Stimulated activated CD4-positive, alpha-beta T cell treated with anti-CD3 and anti-CD28 coated beads, Interleukin-1b, Interleukin-23, amount 100 ng/mL, for 4 hours (primary cell): ENCODE results near the gene C3orf52.

Experiments
- DNase-seq, 2 donors: peaks; one replicate each; pipeline ENCODE4 v3.0.0-alpha.2; 2020; ENCODE audit warnings: low read depth in 2 of 2

Gene C3orf52

DNA sequence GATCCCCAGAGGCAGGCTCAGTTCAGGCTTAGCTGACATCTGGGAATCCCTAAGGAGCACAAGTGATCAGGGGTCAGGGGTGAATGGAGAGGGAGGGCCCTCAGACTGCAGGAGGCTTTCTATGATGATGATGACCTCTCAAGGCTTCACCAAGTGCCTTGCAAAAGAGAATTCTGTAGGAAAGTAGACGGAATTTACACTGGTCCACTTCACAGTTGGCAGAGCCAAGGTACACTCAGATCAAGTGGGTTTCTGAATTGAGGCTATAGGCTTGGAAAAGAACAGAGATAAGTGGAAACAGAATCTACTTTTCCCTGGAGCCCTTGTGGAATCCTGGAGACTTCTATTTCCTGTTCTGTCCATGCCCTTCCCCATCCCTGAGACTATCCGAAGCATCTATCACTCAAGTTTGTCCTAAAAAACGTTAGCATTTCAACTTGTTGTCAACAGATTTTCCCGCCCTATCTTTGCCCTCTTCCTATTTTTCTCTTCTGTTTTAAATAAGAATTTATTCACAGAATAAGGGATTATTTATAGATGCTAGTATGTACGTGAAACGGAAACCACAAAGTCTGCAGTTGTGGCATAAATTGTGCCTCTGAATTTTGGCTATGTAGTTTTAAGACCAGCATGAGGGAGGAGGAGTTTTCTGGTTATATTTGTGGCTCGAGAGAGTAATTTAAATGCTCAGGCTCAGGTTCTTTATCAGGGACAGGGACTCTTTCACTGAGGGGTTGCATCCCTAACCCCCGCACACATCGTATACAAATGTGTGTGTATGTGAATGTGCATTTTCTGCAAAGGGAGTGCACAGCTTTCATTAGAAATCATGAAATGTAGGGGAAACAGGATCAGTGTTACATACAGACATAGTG lies 34.0 kb downstream of the C3orf52 start:
- DNase-seq = no peak

DNA sequence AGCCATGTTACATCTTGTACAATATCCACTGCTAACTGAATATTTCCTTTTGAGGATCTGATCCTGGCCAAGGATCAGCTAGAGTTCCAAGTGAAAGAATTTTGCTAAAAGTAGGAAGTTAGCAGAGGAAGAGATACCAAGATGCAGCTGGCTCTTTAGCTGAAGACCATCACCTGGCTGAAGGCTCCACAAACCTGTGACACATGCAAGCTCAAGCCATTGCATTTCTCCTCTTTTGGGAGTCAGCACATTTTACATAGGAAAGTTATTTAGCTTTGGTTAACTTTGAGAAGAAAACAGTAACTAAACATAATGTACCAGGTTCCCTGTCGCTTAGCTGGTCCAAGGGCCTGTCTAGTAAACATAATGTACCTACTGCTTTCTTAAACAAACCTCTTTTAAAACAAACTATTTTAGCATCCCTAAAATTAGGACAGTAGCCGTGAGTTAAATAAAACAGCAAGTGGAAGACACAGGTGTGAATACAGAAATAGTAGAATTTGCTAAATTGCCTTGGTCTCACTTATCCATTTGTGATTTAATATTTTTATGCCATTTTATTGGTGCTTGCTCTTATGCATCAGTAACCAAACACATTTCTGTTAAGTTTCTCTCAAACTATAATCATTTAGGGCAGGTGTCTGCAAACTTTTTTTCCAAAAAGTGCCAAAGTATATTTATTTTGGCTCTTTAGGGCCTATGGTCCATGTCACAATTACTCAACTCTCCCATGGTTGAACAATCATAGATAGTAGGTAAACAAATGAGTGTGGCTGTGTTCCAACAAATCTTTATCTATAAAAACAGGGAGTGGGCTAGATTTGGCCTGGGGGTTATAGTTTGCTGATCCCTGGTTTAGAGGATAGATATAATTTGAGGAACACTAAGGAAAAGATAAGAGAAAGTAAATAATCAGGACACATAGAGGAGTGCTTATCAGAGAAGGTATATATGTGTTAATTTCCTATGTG lies 35.7 kb downstream of the C3orf52 start:
- no peak for DNase-seq

DNA sequence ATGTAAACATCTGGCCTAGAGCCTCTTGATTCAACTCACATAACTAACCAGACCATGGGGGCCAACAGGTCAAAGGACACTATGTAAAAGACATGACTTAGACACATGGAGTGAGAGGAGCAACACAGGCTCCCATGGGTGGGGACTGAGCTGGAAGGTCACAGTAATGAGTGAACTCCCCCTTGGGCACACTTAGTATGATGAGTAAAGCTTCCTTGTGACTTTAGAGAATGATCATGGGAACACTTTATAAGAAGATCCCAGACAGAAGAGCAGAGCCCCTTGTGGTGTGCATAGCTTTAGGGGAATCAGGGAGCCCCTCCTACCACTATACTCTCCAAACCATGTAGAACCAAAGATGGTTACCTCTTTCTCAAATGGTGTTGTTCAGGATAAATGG lies 36.7 kb downstream of the C3orf52 start:
- no peak for DNase-seq

DNA sequence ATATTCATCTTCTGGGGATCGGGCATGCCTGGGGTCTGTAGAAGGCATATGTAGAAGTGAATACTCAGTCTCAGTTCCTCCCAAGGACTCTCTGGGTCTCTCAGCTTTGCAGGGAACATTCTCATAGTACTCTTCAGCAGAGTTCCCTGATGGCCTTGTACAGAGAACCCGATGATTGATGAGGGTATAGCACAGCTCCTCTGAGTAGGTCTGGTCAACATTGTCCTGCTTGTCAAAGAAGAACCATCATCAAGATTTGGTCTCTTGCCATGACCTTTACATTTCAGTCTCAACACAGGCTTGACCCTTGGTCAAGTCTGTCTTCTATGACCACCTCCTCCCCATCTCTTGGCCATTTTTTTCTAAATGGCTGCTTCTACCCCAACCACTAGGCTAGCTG lies 37.4 kb downstream of the C3orf52 start:
- DNase-seq = no peak

DNA sequence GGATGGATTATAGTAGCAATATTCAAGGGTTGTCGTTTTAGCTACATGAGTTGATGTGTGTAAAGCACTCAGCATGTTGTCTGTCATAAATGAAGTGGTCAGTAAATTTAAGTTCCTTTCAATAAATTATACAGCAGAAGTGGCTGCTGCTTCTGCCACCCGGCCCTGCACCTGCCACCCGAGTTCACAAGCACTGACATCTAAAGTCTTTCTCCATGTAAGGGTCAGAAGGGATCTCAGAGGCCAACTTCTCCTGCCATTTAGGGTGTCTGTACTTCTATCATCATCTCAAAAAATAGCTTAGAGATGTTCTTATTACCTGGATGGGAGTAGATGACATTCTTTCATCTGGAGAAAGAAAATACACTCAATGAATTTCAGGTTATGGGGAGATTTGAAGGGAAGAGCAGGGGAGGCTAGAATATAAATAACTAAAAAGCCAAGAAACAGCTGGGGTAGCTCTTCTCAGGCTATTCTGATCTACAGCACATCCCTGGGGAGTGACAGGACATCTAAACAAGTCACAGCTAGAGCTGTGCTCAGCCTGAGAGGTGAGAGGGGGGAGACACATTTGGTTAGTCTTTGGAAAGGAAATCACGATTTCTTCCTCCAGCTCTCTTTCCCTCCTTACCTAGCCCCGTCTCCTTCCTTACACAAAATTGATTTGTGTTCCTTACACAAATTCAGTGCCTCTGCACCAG lies 38.9 kb downstream of the C3orf52 start:
- DNase-seq = no peak

DNA sequence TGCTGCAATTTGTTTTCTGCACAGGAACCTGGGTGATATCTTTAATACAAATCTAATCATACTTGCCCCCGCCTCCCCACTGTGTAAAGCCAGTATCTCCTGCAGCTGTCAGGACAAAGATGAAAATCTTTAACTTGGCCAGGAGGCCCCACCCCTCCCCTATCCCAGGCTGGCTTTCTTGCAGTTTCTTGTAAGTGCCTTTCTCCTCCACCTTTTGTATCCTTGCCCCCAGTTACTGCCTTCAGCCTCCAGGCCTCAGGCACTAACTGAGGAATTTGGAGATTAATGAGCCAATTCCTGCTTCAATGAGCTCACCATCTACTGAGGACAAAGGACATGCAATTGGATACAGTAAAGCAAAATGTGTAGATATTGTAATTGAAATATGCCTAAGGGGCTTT lies 40.3 kb downstream of the C3orf52 start:
- no peak for DNase-seq

DNA sequence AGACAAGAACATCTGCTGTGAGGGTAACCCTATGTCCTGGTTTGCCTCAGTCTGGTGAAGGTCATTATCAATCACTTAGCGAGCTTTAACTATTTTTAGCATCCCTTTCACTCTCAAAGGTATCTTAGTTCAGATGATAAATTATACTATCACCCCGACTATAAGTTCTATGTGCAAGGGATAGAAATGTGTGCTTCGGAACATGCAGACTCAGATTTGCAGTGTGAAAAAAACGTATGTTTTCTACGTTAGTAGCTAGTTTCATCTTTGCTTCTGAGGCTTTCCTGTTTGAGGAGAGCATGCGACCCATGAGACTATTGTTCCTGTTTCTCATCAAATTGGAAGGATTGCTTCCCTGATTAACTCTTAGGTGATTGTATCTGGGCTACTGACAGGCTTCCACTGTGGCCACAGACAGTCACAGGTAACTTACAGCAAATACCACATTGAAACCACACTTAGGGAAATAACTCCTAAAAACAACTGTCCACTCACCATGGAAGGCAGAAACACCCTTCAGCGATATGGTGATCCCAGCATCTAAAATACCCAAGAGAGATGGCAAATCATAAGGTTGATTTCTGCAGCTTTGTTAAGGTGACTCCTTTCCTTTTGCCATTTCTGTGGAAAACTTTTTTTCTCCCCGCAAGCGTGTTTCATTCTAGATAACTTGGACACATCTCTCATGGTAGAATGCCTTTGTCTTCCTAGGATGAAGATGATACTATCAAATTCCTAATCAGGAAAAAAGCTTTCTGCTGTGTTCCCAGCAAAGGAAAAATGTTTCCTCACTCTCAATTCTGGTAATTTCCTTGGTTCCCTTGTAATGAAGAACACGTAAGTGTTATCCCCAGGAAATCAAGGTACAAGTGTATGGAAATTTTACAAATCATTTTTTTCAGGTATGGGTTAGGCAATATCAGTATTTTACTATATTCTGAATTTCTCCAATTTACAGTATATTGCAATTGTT lies 41.6 kb downstream of the C3orf52 start:
- no peak for DNase-seq

DNA sequence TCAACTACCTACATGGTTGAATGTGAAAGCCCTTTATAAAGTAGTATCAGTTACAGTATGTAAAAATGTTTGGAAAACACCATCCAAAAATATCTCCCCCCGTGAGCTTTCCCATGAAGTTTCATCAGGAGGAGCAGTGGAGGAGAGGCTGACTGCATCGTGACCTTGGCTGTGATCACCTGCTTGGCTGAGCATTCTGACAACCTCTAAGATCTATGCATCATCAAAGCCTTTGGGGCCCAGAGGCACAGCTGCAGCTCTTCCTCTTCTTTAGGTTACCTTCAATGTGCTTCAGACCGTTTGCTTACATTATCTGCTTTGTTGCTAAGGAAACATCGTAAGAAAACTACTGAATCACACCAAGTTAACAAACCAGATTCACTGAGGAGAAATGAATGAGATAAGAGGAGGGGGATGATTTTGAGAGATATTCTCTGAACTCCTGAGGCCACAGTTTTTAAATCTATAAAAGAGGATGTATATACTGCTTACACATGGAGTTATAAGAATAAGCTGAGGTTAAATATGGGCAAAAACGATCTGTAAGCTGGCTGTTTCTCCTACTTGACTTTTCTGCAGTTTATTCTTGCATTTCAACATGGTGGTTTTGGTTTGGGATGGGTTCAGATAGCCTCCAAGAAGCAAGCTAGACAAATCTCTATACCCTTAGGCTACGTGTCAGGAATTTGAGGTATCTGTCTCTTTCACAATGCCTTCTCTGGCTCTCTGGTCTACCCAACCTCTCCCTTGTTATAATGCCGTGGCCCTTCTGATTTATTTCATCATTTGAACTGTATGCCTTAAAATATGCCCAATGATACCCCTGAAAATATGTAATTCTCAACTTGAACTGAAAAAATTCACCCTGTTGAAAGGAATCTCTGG lies 42.9 kb downstream of the C3orf52 start:
- DNase-seq = peak in 1 of 2 donors; percentile 37

DNA sequence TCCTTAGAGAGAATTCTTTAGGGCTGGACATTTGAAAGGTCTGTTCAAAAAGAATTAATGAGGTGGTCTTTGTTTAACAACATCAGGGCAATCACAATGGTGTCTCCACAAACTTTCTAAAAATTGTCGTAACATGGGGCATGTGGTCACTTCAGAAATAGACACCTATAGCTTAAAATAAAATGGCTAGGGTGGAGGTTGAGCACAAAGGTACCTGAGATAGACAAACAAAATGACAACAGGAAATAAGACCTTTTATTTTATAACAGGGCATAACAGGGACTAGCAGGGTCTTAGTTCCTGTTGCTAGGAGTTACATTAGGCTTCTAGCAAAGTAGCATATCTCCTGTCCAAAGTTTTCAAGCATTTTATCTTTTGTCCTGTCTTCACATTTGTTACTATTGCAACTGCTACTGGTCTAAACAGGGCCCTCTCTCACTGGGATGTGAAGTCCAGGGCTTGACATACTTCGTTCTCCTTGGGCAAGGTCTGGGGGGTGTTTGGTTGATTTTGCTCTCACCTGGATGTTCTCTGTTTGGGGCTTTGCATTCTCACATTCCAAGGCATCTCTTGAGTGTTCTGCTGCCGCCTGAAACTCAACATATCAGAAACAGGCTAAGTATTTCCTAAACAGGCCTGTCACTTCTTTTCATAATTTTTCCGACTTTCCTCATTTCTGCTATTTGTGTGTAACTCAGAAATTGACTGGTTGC lies 43.9 kb downstream of the C3orf52 start:
- DNase-seq = no peak

DNA sequence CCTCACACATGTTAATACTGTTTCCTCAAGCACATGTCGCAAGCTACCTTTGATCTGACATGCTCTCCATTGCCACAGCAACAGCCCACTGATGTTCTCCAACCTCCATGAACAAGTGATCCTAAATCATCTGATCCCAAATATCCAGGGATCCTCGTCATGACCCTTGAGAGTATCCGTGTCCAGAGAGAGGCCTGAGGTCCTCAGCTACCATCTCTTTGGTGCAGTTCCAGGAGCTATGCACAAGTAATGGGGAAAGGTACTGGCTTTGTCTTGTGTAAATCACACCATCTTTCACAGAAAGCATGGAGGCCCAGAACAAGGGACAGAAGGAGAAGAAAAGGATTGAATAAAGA lies 44.4 kb downstream of the C3orf52 start:
- DNase-seq = no peak

DNA sequence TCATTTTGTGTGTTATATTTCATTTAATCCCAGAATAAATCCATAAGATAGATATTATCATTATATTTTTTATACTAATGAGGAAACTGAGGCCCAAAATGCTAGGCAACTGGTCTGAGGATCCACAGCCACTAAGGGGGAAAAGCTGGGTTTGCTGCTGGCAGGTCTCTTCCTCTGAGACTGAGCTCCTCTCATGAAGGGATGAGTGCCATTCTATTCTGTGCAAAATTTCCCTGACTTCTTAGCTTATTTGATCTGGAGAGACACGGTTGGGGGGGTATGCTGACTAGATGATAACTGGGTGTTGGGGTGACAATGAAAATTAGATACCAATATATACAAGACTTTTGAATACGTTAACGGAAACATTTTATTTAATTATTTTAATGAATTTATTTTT lies 44.9 kb downstream of the C3orf52 start:
- DNase-seq = no peak

DNA sequence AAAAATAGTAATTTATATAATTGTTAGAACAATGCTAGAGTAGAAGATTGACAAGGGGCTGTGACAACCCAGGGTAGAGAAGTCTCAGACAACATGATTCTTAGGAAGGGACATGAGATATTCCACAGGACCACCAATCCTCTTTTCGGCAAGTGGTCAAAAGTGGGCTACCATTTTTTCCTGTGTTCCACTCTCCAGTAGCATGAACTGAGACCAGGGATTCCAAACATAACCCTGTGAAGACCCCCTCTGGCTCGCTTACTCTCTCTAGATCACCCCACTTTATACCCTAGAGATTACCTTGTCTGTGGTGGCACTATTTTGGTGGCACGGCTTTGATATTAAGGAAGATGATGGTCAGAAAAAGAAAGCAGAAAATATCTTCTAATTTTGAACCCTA lies 45.9 kb downstream of the C3orf52 start:
- DNase-seq = no peak

DNA sequence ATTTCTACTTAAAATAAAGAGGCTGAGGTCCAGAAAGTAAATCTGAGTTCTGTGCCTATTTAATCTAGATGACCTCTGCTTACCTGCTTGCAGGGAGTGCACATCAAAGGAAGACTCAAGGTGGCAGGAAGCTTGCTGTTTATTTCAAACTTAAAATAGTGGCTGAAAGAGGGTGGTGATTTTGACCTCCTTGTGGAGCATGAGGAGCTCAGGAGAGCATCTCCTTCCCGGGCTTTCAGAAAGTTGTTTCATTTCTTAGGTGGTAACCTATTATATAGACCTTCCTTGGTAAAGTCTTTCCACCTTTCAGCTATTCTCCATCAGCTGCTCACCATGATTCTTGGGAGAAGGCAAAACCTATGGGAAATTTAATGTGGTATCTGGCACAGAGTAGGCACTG lies 46.4 kb downstream of the C3orf52 start:
- no peak for DNase-seq

DNA sequence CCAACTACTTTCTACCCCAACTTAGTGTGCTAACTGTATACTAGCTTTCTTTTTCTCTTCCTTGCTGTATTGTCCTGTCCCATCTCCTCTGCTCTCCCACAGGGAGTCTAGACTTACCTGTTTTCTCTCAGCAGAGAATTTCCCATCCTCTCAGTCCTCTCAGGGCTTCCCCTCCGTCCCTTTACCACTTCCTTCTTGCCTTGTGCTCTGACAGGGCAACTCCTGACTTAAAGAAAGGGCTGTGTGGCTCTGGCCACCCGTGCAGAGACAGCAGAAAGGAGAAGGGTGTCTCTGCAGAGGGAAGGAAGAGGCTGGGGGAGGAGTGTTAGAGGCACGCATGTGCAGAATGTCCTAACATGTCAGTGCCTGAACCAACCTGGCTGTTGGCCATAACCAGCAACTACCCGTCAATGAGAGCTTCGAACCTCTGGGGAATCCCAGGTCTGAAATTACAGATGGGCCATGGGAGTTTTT lies 46.8 kb downstream of the C3orf52 start, which contains the start of gene GCSAM:
Gene GCSAM, minus strand, starts transcription at position 274 of the 474 bp plus-strand sequence. Its CDS starts 128 bp downstream, at position 146.
- DNase-seq = peak; percentile 19 to 42

DNA sequence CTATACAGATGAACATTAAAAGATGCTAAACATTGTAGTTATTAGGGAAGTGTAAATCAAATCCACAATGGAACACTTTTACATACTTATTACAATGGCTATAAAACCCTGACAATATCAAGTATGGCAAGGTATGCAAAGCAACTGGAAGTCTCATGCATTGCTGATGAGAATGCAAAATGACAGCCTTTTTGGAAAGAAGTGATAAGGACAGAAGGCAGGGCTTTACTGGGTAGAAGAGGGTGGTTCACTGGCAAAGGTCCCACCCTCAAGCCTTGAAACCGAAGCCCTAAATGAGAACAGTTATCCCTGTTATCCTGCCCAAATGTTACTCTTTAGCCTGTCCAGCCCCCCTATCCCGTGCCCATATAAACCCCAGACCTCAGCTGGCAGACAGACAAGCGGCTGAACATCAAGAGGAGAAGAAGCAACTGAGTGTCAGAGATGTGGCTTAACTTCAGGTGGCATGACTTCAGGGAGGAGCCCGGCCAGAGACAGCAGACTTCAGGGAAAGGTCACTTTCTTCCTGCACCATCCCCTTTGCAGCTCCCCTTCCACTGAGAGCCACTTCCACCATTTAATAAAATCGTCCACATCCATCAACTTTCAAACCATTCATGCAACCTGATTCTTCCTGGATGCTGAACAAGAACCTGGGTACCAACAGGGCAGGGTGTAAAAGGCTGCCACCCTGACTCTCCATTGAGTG lies 47.6 kb downstream of the C3orf52 start:
- no peak for DNase-seq

DNA sequence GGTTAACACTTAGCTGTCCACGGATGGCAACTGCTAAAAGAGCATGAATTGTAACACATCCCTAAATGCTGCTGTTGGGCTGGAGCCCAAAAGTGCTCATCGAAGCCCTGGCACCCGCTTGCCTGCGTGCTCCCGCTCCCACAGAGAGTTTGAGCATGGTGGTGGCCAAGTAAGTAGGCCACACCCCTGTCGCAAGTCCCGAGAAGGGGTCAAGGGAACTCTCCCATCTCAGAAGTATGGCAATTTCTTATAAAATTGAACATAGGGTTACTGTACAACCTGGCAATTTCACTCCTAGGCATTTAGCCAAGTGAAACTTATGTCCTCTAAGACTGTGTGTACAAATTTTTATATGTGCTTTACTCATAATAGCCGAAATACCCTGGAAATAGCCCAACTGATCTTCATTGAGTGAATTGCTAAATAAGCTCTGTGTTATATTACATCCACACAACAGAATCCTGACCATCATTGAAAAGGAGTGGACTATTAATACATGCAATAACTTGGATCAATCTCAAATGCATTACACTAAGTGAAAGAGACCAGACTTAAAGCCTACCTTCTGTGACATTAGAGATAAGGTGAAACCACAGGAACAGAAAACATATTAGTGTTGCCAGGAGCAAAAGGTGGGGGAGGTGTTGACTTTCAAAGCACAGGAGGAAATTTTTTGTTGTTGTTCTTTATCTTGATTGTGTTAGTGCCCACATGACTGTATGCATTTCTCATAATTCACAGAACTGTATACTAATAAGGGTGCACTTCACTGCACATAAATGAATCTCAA lies 48.3 kb downstream of the C3orf52 start:
- no peak for DNase-seq

DNA sequence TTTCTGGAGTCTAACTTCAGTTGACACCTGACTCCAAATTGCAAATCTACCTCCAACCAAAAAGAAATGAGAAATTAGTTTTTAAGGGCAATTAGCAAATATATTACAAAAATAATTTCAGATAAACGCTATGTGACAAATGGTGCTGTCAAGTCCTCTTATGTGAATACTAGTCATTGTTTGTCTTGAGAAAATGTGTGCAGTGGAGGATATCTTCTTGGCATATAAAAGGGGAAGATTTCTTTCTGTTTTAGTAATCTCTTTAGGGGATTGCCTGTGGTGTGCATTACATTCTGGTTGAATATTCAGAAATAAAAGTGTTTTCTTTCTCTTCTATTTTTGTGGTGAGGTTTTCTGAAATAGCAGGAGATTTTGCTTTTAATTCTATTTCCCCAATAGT lies 49.9 kb downstream of the C3orf52 start:
- DNase-seq = no peak
